Measurements from ENCODE around the gene EGLN3. TPM values are rescaled to one million over a fixed set of nuclear protein-coding genes. Genes with fewer than 3 reads are reported as not detected.

EGLN3 gene
- total and polyA plus RNA-seq, 2 donors = 8.6 to 14.5 TPM

GRCh38 chr14:33914676-33915516 lies 36.0 kb downstream of the EGLN3 start:
- Histone ChIP-seq H3K9me3 (ENCODE audit: control insufficient read depth in 2 of 2, insufficient read depth in 1 of 2, low read length in 1 of 2) (no peaks in the 10 kb centered on the region), H3K27me3 (ENCODE audit: control insufficient read depth in 2 of 2, insufficient read depth in 1 of 2, low read length in 1 of 2) (no peaks in the 10 kb centered on the region), H3K27ac (ENCODE audit: low read depth in 1 of 2, low read length in 1 of 2) (no peak overlapping the region), H3K36me3 (ENCODE audit: control insufficient read depth in 2 of 2, insufficient read depth in 2 of 2, low read length in 1 of 2) (no peaks in the 10 kb centered on the region), H3K4me3 (ENCODE audit: low read length in 2 of 2) (no peak overlapping the region), H3K4me1 (ENCODE audit: control insufficient read depth in 2 of 2, insufficient read depth in 2 of 2, low read length in 2 of 2) (peaks cover 23 to 39% of the 10 kb centered on the region in 2 donors)
- WGBS = 77% methylated on average over 5 of the region's 5 CpGs
- peak in 3 of 9 donors; percentile 8 to 44 (median 12) for DNase-seq (ENCODE audit: low read depth in 6 of 9, low spot score in 9 of 9)

GRCh38 chr14:33911046-33911445 lies 39.8 kb downstream of the EGLN3 start:
- Histone ChIP-seq H3K9me3 (ENCODE audit: control insufficient read depth in 2 of 2, insufficient read depth in 1 of 2, low read length in 1 of 2) (peaks cover 0 to 4% of the 10 kb centered on the region in 2 donors), H3K4me3 (ENCODE audit: low read length in 2 of 2) (no peak overlapping the region), H3K36me3 (ENCODE audit: control insufficient read depth in 2 of 2, insufficient read depth in 2 of 2, low read length in 1 of 2) (no peaks in the 10 kb centered on the region), H3K4me1 (ENCODE audit: control insufficient read depth in 2 of 2, insufficient read depth in 2 of 2, low read length in 2 of 2) (peaks cover 6 to 17% of the 10 kb centered on the region in 2 donors), H3K27me3 (ENCODE audit: control insufficient read depth in 2 of 2, insufficient read depth in 1 of 2, low read length in 1 of 2) (no peaks in the 10 kb centered on the region), H3K27ac (ENCODE audit: low read depth in 1 of 2, low read length in 1 of 2) (no peak overlapping the region)
- 97% methylated on average over 6 of the region's 6 CpGs for WGBS
- no peak for DNase-seq (ENCODE audit: low read depth in 6 of 9, low spot score in 9 of 9)

GRCh38 chr14:33910435-33910834 lies 40.4 kb downstream of the EGLN3 start:
- Histone ChIP-seq H3K4me3 (ENCODE audit: low read length in 2 of 2) (no peak overlapping the region), H3K9me3 (ENCODE audit: control insufficient read depth in 2 of 2, insufficient read depth in 1 of 2, low read length in 1 of 2) (peaks cover 0 to 4% of the 10 kb centered on the region in 2 donors), H3K36me3 (ENCODE audit: control insufficient read depth in 2 of 2, insufficient read depth in 2 of 2, low read length in 1 of 2) (no peaks in the 10 kb centered on the region), H3K4me1 (ENCODE audit: control insufficient read depth in 2 of 2, insufficient read depth in 2 of 2, low read length in 2 of 2) (peaks cover 4 to 11% of the 10 kb centered on the region in 2 donors), H3K27ac (ENCODE audit: low read depth in 1 of 2, low read length in 1 of 2) (no peak overlapping the region), H3K27me3 (ENCODE audit: control insufficient read depth in 2 of 2, insufficient read depth in 1 of 2, low read length in 1 of 2) (no peaks in the 10 kb centered on the region)
- WGBS = 97% methylated on average over 8 of the region's 8 CpGs
- no peak for DNase-seq (ENCODE audit: low read depth in 6 of 9, low spot score in 9 of 9)

- 97% methylated on average over 6 of the region's 6 CpGs for WGBS
- no peaks in the 10 kb centered on the region for H3K36me3 ChIP-seq (ENCODE audit: control insufficient read depth in 2 of 2, insufficient read depth in 2 of 2, low read length in 1 of 2)
- peaks cover under 1 to 3% of the 10 kb centered on the region in 2 donors for H3K4me1 ChIP-seq (ENCODE audit: control insufficient read depth in 2 of 2, insufficient read depth in 2 of 2, low read length in 2 of 2)
- no peaks in the 10 kb centered on the region for H3K27me3 ChIP-seq (ENCODE audit: control insufficient read depth in 2 of 2, insufficient read depth in 1 of 2, low read length in 1 of 2)
- H3K27ac ChIP-seq (ENCODE audit: low read depth in 1 of 2, low read length in 1 of 2) = no peak overlapping the region
- no peak for DNase-seq (ENCODE audit: low read depth in 6 of 9, low spot score in 9 of 9)
- H3K4me3 ChIP-seq (ENCODE audit: low read length in 2 of 2) = no peak overlapping the region
- peaks cover 0 to 4% of the 10 kb centered on the region in 2 donors for H3K9me3 ChIP-seq (ENCODE audit: control insufficient read depth in 2 of 2, insufficient read depth in 1 of 2, low read length in 1 of 2)
Measured at GRCh38 chr14:33909380-33910084, 41.3 kb downstream of the EGLN3 start.

GRCh38 chr14:33908540-33909223 lies 42.2 kb downstream of the EGLN3 start:
- no peak for DNase-seq (ENCODE audit: low read depth in 6 of 9, low spot score in 9 of 9)
- no peak overlapping the region for H3K27ac ChIP-seq (ENCODE audit: low read depth in 1 of 2, low read length in 1 of 2)
- WGBS = 96% methylated on average over 13 of the region's 13 CpGs
- H3K27me3 ChIP-seq (ENCODE audit: control insufficient read depth in 2 of 2, insufficient read depth in 1 of 2, low read length in 1 of 2) = no peaks in the 10 kb centered on the region
- no peaks in the 10 kb centered on the region for H3K4me1 ChIP-seq (ENCODE audit: control insufficient read depth in 2 of 2, insufficient read depth in 2 of 2, low read length in 2 of 2)
- H3K9me3 ChIP-seq (ENCODE audit: control insufficient read depth in 2 of 2, insufficient read depth in 1 of 2, low read length in 1 of 2) = peaks cover 0 to 4% of the 10 kb centered on the region in 2 donors
- no peaks in the 10 kb centered on the region for H3K36me3 ChIP-seq (ENCODE audit: control insufficient read depth in 2 of 2, insufficient read depth in 2 of 2, low read length in 1 of 2)
- no peak overlapping the region for H3K4me3 ChIP-seq (ENCODE audit: low read length in 2 of 2)

GRCh38 chr14:33906968-33907367 lies 43.9 kb downstream of the EGLN3 start:
- 58% methylated on average over 2 of the region's 2 CpGs for WGBS
- Histone ChIP-seq H3K27me3 (ENCODE audit: control insufficient read depth in 2 of 2, insufficient read depth in 1 of 2, low read length in 1 of 2) (no peaks in the 10 kb centered on the region), H3K36me3 (ENCODE audit: control insufficient read depth in 2 of 2, insufficient read depth in 2 of 2, low read length in 1 of 2) (no peaks in the 10 kb centered on the region), H3K4me1 (ENCODE audit: control insufficient read depth in 2 of 2, insufficient read depth in 2 of 2, low read length in 2 of 2) (no peaks in the 10 kb centered on the region), H3K27ac (ENCODE audit: low read depth in 1 of 2, low read length in 1 of 2) (no peak overlapping the region), H3K4me3 (ENCODE audit: low read length in 2 of 2) (no peak overlapping the region), H3K9me3 (ENCODE audit: control insufficient read depth in 2 of 2, insufficient read depth in 1 of 2, low read length in 1 of 2) (peaks cover 0 to 6% of the 10 kb centered on the region in 2 donors)
- DNase-seq (ENCODE audit: low read depth in 6 of 9, low spot score in 9 of 9) = no peak

GRCh38 chr14:33904609-33905008 lies 46.3 kb downstream of the EGLN3 start:
- no peak for DNase-seq (ENCODE audit: low read depth in 6 of 9, low spot score in 9 of 9)
- Histone ChIP-seq H3K27me3 (ENCODE audit: control insufficient read depth in 2 of 2, insufficient read depth in 1 of 2, low read length in 1 of 2) (no peaks in the 10 kb centered on the region), H3K4me3 (ENCODE audit: low read length in 2 of 2) (no peak overlapping the region), H3K9me3 (ENCODE audit: control insufficient read depth in 2 of 2, insufficient read depth in 1 of 2, low read length in 1 of 2) (peaks cover 0 to 13% of the 10 kb centered on the region in 2 donors), H3K36me3 (ENCODE audit: control insufficient read depth in 2 of 2, insufficient read depth in 2 of 2, low read length in 1 of 2) (no peaks in the 10 kb centered on the region), H3K4me1 (ENCODE audit: control insufficient read depth in 2 of 2, insufficient read depth in 2 of 2, low read length in 2 of 2) (no peaks in the 10 kb centered on the region), H3K27ac (ENCODE audit: low read depth in 1 of 2, low read length in 1 of 2) (no peak overlapping the region)
- 98% methylated on average over 5 of the region's 5 CpGs for WGBS

GRCh38 chr14:33903369-33903768 lies 47.5 kb downstream of the EGLN3 start:
- H3K27me3 ChIP-seq (ENCODE audit: control insufficient read depth in 2 of 2, insufficient read depth in 1 of 2, low read length in 1 of 2) = no peaks in the 10 kb centered on the region
- no peaks in the 10 kb centered on the region for H3K36me3 ChIP-seq (ENCODE audit: control insufficient read depth in 2 of 2, insufficient read depth in 2 of 2, low read length in 1 of 2)
- no peak overlapping the region for H3K4me3 ChIP-seq (ENCODE audit: low read length in 2 of 2)
- no peak overlapping the region for H3K27ac ChIP-seq (ENCODE audit: low read depth in 1 of 2, low read length in 1 of 2)
- peak in 2 of 9 donors; percentile 9 to 28 for DNase-seq (ENCODE audit: low read depth in 6 of 9, low spot score in 9 of 9)
- H3K9me3 ChIP-seq (ENCODE audit: control insufficient read depth in 2 of 2, insufficient read depth in 1 of 2, low read length in 1 of 2) = peaks cover 0 to 10% of the 10 kb centered on the region in 2 donors
- H3K4me1 ChIP-seq (ENCODE audit: control insufficient read depth in 2 of 2, insufficient read depth in 2 of 2, low read length in 2 of 2) = no peaks in the 10 kb centered on the region
- WGBS = 91% methylated on average over 2 of the region's 2 CpGs

- no peaks in the 10 kb centered on the region for H3K36me3 ChIP-seq (ENCODE audit: control insufficient read depth in 2 of 2, insufficient read depth in 2 of 2, low read length in 1 of 2)
- no peaks in the 10 kb centered on the region for H3K4me1 ChIP-seq (ENCODE audit: control insufficient read depth in 2 of 2, insufficient read depth in 2 of 2, low read length in 2 of 2)
- no peak for DNase-seq (ENCODE audit: low read depth in 6 of 9, low spot score in 9 of 9)
- no peak overlapping the region for H3K4me3 ChIP-seq (ENCODE audit: low read length in 2 of 2)
- H3K9me3 ChIP-seq (ENCODE audit: control insufficient read depth in 2 of 2, insufficient read depth in 1 of 2, low read length in 1 of 2) = peaks cover 0 to 10% of the 10 kb centered on the region in 2 donors
- WGBS = 98% methylated on average over 6 of the region's 6 CpGs
- no peak overlapping the region for H3K27ac ChIP-seq (ENCODE audit: low read depth in 1 of 2, low read length in 1 of 2)
- no peaks in the 10 kb centered on the region for H3K27me3 ChIP-seq (ENCODE audit: control insufficient read depth in 2 of 2, insufficient read depth in 1 of 2, low read length in 1 of 2)
Measured at GRCh38 chr14:33902363-33902762, 48.5 kb downstream of the EGLN3 start.

Measured in thymus (tissue), 11 donors.